ENCODE measurements around the gene ETS2. TPM values are rescaled to one million over a fixed set of nuclear protein-coding genes. Genes with fewer than 3 reads are reported as not detected.

The ETS2 gene
- total and polyA plus RNA-seq, 7 donors: 37.0 to 494 (median 94.5) TPM

DNA sequence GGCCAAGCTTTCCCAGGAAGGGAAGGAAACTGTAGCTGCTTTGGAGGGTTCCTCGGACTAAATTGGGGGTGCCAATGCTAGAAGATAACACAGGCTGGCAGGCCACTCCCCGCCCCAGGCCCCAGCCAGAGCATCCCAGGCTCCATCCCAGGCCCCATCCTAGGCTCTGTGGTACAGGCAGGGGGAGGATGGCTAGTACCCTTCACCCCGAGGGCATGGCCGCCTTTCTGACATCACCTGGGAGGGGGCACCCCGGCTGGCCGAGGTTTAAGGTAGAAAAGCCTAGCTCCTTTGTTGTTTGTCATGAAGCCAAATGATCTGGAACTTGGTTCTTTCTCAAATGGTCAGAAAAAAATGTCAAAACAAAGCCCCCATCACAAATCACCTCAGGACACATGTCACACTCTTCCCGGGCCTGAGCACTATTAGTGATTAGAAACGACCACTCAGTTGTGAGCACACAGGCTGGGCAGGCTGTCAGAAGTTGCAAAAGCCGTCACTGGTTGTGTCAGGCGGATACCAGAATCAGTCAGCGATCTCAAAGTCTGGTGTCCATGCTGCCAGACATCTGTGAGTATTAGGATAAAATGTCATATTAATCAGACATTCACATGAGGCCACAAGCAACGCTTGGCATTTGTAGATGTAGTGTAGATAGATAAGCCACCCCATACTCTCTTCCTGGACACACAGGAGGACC, 31.0 kb upstream of the ETS2 start:
- H3K4me1 ChIP-seq: no peaks in the 10 kb centered on the region

DNA sequence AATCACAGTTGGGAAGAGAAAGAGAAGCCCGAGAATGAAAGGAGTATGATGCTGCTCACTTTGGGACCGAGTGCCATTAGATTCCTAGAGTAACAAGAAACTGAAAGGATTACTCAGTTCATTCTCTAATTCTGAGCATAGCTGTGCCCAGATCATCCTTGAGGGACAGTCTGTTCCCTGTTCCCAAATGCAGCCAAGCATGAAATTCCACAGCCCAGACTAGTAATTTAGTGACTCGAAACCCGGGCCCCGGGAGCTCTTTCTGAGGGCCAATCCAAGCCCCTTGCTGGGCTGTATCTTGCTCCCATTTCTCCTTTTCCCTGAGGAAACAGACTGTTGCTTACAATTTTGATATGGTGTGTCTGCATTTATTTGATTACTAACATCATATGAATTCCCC, 30.0 kb upstream of the ETS2 start:
- Histone ChIP-seq H3K27ac (no peak overlapping the region), H3K4me1 (no peaks in the 10 kb centered on the region), H3K9me3 (no peaks in the 10 kb centered on the region), H3K27me3 (ENCODE audit: insufficient read depth in 3 of 3, low read length in 2 of 3) (no peaks in the 10 kb centered on the region), H3K36me3 (ENCODE audit: insufficient read depth in 1 of 2, low read depth in 1 of 2) (no peaks in the 10 kb centered on the region), H3K4me3 (no peak overlapping the region)
- DNase-seq (no peak), ATAC-seq (no peak)
- WGBS, 3 donors: 35 to 54% (median 40%) methylated on average over 5 of the region's 5 CpGs
- TF ChIP-seq, protein P1, sequence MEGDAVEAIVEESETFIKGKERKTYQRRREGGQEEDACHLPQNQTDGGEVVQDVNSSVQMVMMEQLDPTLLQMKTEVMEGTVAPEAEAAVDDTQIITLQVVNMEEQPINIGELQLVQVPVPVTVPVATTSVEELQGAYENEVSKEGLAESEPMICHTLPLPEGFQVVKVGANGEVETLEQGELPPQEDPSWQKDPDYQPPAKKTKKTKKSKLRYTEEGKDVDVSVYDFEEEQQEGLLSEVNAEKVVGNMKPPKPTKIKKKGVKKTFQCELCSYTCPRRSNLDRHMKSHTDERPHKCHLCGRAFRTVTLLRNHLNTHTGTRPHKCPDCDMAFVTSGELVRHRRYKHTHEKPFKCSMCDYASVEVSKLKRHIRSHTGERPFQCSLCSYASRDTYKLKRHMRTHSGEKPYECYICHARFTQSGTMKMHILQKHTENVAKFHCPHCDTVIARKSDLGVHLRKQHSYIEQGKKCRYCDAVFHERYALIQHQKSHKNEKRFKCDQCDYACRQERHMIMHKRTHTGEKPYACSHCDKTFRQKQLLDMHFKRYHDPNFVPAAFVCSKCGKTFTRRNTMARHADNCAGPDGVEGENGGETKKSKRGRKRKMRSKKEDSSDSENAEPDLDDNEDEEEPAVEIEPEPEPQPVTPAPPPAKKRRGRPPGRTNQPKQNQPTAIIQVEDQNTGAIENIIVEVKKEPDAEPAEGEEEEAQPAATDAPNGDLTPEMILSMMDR (IDR thresholded peaks at IDR 0.05): no peak
- intact Hi-C loops (cut with DNase I): no loop called here

More for the DNA sequence above, 31.0 kb upstream of the ETS2 start:
- no peak for DNase-seq
- Histone ChIP-seq H3K4me3 (no peak overlapping the region), H3K27me3 (ENCODE audit: insufficient read depth in 3 of 3, low read length in 2 of 3) (no peaks in the 10 kb centered on the region), H3K27ac (no peak overlapping the region), H3K36me3 (ENCODE audit: insufficient read depth in 1 of 2, low read depth in 1 of 2) (no peaks in the 10 kb centered on the region), H3K9me3 (no peaks in the 10 kb centered on the region)
- ATAC-seq: no peak
- intact Hi-C loops (cut with DNase I): no loop called here
- TF ChIP-seq, protein P1 (IDR thresholded peaks at IDR 0.05): no peak
- 79 to 86% (median 79%) methylated on average over 12 of the region's 12 CpGs for WGBS, 3 donors

DNA sequence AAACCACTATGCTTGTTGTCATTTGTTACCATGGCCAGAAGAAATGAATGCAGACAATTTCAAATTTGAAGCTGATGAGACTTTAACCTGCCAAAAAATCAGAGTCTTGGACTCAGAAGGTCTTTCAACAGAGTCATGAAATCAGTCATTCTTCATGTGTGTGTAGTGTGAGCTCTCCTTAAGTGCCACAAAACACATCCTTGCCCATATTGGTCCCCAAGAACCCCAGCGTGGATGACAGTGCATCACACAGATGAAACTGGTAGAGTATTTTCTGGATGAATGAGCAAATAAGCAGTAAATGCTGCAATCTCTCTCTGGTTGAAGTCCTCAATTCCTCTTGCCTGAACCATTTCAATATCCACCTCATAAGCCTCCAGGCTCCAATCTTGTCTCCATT, 28.7 kb upstream of the ETS2 start:
- 81 to 97% (median 85%) methylated on average over 1 of the region's 1 CpG for WGBS, 3 donors
- peaks cover under 1% of the 10 kb centered on the region for H3K9me3 ChIP-seq
- intact Hi-C loops (cut with DNase I): no loop called here

DNA sequence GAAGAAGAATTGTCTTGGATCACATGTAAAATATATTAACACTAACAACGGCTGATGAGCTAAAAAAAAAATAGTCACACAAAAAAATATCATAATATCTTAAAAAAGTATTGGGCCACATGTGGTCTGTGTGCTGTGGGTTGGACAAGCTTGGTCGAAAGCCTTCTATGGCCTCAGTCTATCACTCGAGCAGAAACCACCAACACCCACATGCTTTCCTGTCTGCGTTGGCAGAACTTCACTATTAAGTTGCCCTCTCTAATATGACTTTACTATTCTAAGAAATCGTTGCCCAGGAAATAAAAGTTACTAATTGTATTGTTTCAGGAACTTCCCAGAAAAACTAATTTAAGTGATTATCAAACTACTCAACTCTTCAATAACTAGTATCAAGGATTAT, 28.2 kb upstream of the ETS2 start:
- DNase-seq (no peak), ATAC-seq (no peak)
- 59 to 79% (median 66%) methylated on average over 5 of the region's 5 CpGs for WGBS, 3 donors
- intact Hi-C loops (cut with DNase I): no loop called here
- Histone ChIP-seq H3K36me3 (ENCODE audit: insufficient read depth in 1 of 2, low read depth in 1 of 2) (no peaks in the 10 kb centered on the region), H3K27ac (no peak overlapping the region), H3K27me3 (ENCODE audit: insufficient read depth in 3 of 3, low read length in 2 of 3) (no peaks in the 10 kb centered on the region), H3K4me1 (no peaks in the 10 kb centered on the region), H3K9me3 (peaks cover 6% of the 10 kb centered on the region), H3K4me3 (no peak overlapping the region)
- TF ChIP-seq, protein P1 (IDR thresholded peaks at IDR 0.05): no peak

More for the DNA sequence above, 28.7 kb upstream of the ETS2 start:
- Histone ChIP-seq H3K27ac (no peak overlapping the region), H3K4me3 (no peak overlapping the region), H3K36me3 (ENCODE audit: insufficient read depth in 1 of 2, low read depth in 1 of 2) (no peaks in the 10 kb centered on the region), H3K4me1 (no peaks in the 10 kb centered on the region), H3K27me3 (ENCODE audit: insufficient read depth in 3 of 3, low read length in 2 of 3) (no peaks in the 10 kb centered on the region)
- no peak for ATAC-seq
- TF ChIP-seq, protein P1 (IDR thresholded peaks at IDR 0.05): no peak
- DNase-seq: no peak

DNA sequence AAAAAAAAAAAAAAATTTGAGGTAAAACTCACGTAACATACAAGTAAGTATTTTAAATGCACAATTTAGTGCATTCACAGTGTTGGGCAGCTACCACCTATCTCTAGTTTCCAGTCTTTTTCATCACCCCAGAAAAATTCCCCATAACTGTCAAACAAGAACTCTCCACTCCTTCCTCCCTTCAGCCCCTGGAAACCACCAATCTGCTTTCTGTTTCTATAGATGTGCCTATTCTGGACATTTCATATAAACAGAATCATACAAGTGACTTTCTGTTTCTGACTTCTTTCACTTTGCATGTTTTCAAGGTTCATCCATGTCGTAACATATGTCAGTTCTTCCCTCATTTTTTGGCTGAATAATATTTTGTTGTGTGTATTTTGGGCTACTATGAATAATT, 24.9 kb upstream of the ETS2 start:
- 83 to 98% (median 88%) methylated on average over 2 of the region's 2 CpGs for WGBS, 3 donors

More for the DNA sequence above, 24.9 kb upstream of the ETS2 start:
- Histone ChIP-seq H3K4me1 (no peaks in the 10 kb centered on the region), H3K9me3 (peaks cover 13% of the 10 kb centered on the region), H3K27ac (no peak overlapping the region), H3K4me3 (no peak overlapping the region), H3K27me3 (ENCODE audit: insufficient read depth in 3 of 3, low read length in 2 of 3) (no peaks in the 10 kb centered on the region), H3K36me3 (ENCODE audit: insufficient read depth in 1 of 2, low read depth in 1 of 2) (no peaks in the 10 kb centered on the region)
- ATAC-seq (no peak), DNase-seq (no peak)
- intact Hi-C loops (cut with DNase I): no loop called here
- TF ChIP-seq, protein P1 (IDR thresholded peaks at IDR 0.05): no peak
